Endodermal cell (in vitro differentiated cells): ENCODE results near the gene PTK7. TPM values are rescaled to one million over a fixed set of nuclear protein-coding genes. Genes with fewer than 3 reads are reported as not detected.

ENCODE experiments used
- DNase-seq: peaks from one replicate; pipeline ENCODE4 v3.0.0-alpha.2; 2017
- H3K27ac ChIP-seq: 2 replicates; pipeline ENCODE4 v1.5.1; 2013; ENCODE audit warnings: mild to moderate bottlenecking, low read depth, low read length, moderate library complexity
- H3K27me3 ChIP-seq: 2 replicates; pipeline ENCODE4 v1.6.1; 2013; ENCODE audit warnings: mild to moderate bottlenecking, low read length, moderate library complexity; ENCODE audit not compliant: insufficient read depth, control insufficient read depth, poor library complexity, severe bottlenecking
- H3K36me3 ChIP-seq: 2 replicates; pipeline ENCODE4 v1.7.0; 2013; ENCODE audit warnings: mild to moderate bottlenecking, low read length, moderate library complexity; ENCODE audit not compliant: control insufficient read depth, insufficient read depth
- H3K4me1 ChIP-seq: one replicate; pipeline ENCODE4 v1.7.0; 2013; ENCODE audit warnings: low read length; ENCODE audit not compliant: control insufficient read depth, insufficient read depth
- H3K4me3 ChIP-seq: 2 replicates; pipeline ENCODE4 v1.5.1; 2013; ENCODE audit warnings: mild to moderate bottlenecking, low read length, moderate library complexity
- H3K9ac ChIP-seq: 2 replicates; pipeline ENCODE4 v1.6.1; 2013; ENCODE audit warnings: mild to moderate bottlenecking, low read length, moderate library complexity; ENCODE audit not compliant: poor library complexity, severe bottlenecking; ENCODE audit errors: extremely low read depth
- H3K9me3 ChIP-seq: 2 replicates; pipeline ENCODE4 v1.6.1; 2013; ENCODE audit warnings: mild to moderate bottlenecking, low read length, moderate library complexity; ENCODE audit not compliant: control insufficient read depth
- H3K27ac Mint-ChIP-seq: 2 replicates; pipeline ENCODE4 v1.8.0; 2020; ENCODE audit warnings: mixed read lengths
- H3K27me3 Mint-ChIP-seq: 2 replicates; pipeline ENCODE4 v1.8.0; 2021; ENCODE audit warnings: mild to moderate bottlenecking, mixed read lengths; ENCODE audit not compliant: insufficient read depth
- H3K36me3 Mint-ChIP-seq: 2 replicates; pipeline ENCODE4 v1.8.0; 2020; ENCODE audit warnings: low read depth, mixed read lengths
- H3K4me1 Mint-ChIP-seq: 2 replicates; pipeline ENCODE4 v1.8.0; 2020; ENCODE audit warnings: mixed read lengths
- H3K4me3 Mint-ChIP-seq: 2 replicates; pipeline ENCODE4 v1.8.0; 2020; ENCODE audit warnings: mild to moderate bottlenecking, moderate library complexity, mixed read lengths
- H3K9me3 Mint-ChIP-seq: 2 replicates; pipeline ENCODE4 v1.8.0; 2020; ENCODE audit warnings: mild to moderate bottlenecking, mixed read lengths
- CTCF ChIP-seq: fragments of 200-600 bp; sonication (generic); conservative IDR thresholded peaks from 2 replicates; pipeline ENCODE4 v1.5.0; 2021; ENCODE audit warnings: antibody characterized with exemption, mild to moderate bottlenecking
- WGBS, 2 experiments: methylation state at CpG; one replicate each; pipeline versions ENCODE4 v1.1.5 to v1.1.7; 2013; ENCODE audit warnings: missing lambda C conversion rate in 2 of 2, mixed read lengths in 1 of 2; ENCODE audit not compliant: insufficient coverage in 1 of 2, insufficient read length in 1 of 2; 5-methylcytosine and 5-hydroxymethylcytosine counted together
- total RNA-seq, 2 donors: library from RNA; stranded (reverse); fragmentation: NEBNext Ultra II Directional in 1 of 2; extraction: Animal tissue kit (Norgen Biotek cat#: 25700) in 1 of 2; gene quantifications; 2 replicates in 1 of 2; 3 replicates in 1 of 2; pipeline ENCODE4 v1.2.1, GENCODE V29; 2021

PTK7 gene
- total RNA-seq, 2 donors from 2014 or later: 167 to 183 TPM

DNA sequence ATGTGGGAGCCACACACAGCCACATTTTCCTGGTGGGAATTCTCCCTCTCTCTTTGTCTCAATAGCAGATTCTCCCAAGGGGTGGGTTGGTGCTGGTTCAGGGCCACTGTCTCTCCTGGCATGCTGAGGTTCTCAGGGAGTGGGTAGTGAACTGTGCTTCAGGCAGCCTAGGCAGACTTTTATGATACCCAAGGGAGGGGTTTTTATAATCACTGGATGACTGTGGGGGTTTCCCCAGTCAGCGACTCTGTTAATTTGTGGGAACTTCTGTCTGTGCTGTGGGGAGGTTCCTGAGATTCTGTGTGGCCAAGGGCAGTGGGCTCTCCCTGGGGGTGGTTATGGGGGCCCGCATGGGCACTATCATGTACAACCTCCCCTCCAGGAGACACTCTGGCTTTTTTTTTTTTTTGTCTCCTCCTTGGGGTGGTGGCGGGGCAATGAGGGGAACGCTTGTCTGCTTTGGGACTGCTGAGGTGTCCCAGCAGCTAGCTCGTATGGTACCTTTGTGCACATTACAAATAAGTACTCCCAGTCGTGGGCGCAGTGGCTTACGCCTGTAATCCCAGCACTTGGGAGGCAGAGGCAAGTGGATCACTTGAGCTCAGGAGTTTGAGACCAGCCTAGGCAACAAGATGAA, 10.0 kb downstream of the PTK7 start:
- Histone ChIP-seq H3K4me3 (no peak overlapping the region), H3K4me1 (peaks cover 13% of the 10 kb centered on the region), H3K27me3 (no peaks in the 10 kb centered on the region), H3K36me3 (no peaks in the 10 kb centered on the region), H3K9ac (no peak overlapping the region), H3K9me3 (no peaks in the 10 kb centered on the region), H3K27ac (no peak overlapping the region)
- Mint-ChIP-seq H3K4me1 (peaks cover 39% of the 10 kb centered on the region), H3K27me3 (no peaks in the 10 kb centered on the region), H3K9me3 (no peaks in the 10 kb centered on the region), H3K36me3 (peaks cover 3% of the 10 kb centered on the region), H3K4me3 (no peak overlapping the region), H3K27ac (peak overlapping the region; percentile 75)
- TF ChIP-seq CTCF: no peak
- no peak for DNase-seq
- 90 to 95% methylated on average over 4 to 8 of the region's 8 CpGs for whole genome bisulfite sequencing, 2 experiments

GRCh38 chr6:43088654-43089056, 12.5 kb downstream of the PTK7 start:
- Histone ChIP-seq H3K9me3 (no peaks in the 10 kb centered on the region), H3K4me3 (no peak overlapping the region), H3K27me3 (no peaks in the 10 kb centered on the region), H3K4me1 (peaks cover 13% of the 10 kb centered on the region), H3K9ac (no peak overlapping the region), H3K27ac (no peak overlapping the region), H3K36me3 (no peaks in the 10 kb centered on the region)
- WGBS, 2 experiments: 69% methylated on average over 3 of the region's 4 CpGs; no CpG with 5 or more reads in 1 of the 2 experiments
- peak overlapping the region; percentile 96 for H3K27ac Mint-ChIP-seq
- DNase-seq: peak; percentile 66
- no peak overlapping the region for H3K4me3 Mint-ChIP-seq
- peaks cover 3% of the 10 kb centered on the region for H3K36me3 Mint-ChIP-seq
- no peak for TF ChIP-seq CTCF
- peaks cover 46% of the 10 kb centered on the region for H3K4me1 Mint-ChIP-seq
- H3K27me3 Mint-ChIP-seq: no peaks in the 10 kb centered on the region
- no peaks in the 10 kb centered on the region for H3K9me3 Mint-ChIP-seq

DNA sequence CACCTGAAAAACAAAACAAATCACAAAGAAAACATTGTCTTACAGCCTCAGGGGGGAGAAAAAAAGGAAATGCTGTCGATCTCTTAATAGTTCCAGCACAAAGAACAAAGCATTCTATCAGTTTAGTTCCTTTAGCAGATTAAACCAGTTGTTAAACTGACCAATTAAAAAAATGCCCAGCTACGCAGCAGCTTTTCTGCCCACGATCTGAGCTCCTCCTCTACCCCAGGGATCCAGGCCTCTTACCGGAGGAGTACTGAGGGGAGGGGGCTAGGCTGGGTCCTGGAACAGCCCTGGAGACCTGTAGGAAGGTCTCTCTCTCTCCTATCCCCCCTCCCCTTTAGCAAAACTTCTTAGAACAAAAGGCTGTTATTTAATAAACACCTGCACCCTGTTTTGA, 13.4 kb downstream of the PTK7 start:
- Mint-ChIP-seq H3K27ac (peak overlapping the region; percentile 96), H3K9me3 (no peaks in the 10 kb centered on the region), H3K27me3 (no peaks in the 10 kb centered on the region), H3K36me3 (peaks cover 3% of the 10 kb centered on the region), H3K4me3 (peak overlapping the region; percentile 36), H3K4me1 (peaks cover 48% of the 10 kb centered on the region)
- no peak overlapping the region for H3K9ac ChIP-seq
- no peaks in the 10 kb centered on the region for H3K9me3 ChIP-seq
- no CpG with 5 or more reads among the region's 4 CpGs for WGBS, 2 experiments
- H3K36me3 ChIP-seq: no peaks in the 10 kb centered on the region
- no peaks in the 10 kb centered on the region for H3K27me3 ChIP-seq
- H3K4me1 ChIP-seq: peaks cover 13% of the 10 kb centered on the region
- DNase-seq: peak; percentile 82
- TF ChIP-seq CTCF: no peak
- H3K4me3 ChIP-seq: peak overlapping the region; percentile 56
- H3K27ac ChIP-seq: peak overlapping the region; percentile 74
